Esophagus muscularis mucosa (tissue), 4 donors: Measurements from ENCODE around the gene FOXN3. TPM values are rescaled to one million over a fixed set of nuclear protein-coding genes. Genes with fewer than 3 reads are reported as not detected.

Source experiments
- DNase-seq: peaks from one replicate; pipeline ENCODE4 v3.0.0-alpha.2; 2017; ENCODE audit errors: extremely low spot score
- H3K27ac ChIP-seq, 4 donors: fragments of 200-600 bp; sonication (generic); replicated peaks in 1 of 4; 1 replicate in 3 of 4; 2 replicates in 1 of 4; pipeline ENCODE4 v1.5.1; 2016 to 2019; ENCODE audit warnings: mild to moderate bottlenecking in 1 of 4
- H3K27me3 ChIP-seq, 4 donors: fragments of 200-600 bp; sonication (generic); one replicate each; pipeline versions ENCODE4 v1.5.1 to v1.6.0; 2016 to 2019
- H3K36me3 ChIP-seq, 4 donors: fragments of 200-600 bp; sonication (generic); one replicate each; pipeline ENCODE4 v1.5.1; 2016 to 2019
- H3K4me1 ChIP-seq, 4 donors: fragments of 200-600 bp; sonication (generic); one replicate each; pipeline ENCODE4 v1.5.1; 2016 to 2019
- H3K4me3 ChIP-seq, 4 donors: fragments of 200-600 bp; sonication (generic); 1 replicate in 2 of 4; 2 replicates in 2 of 4; pipeline ENCODE4 v1.5.1; 2016 to 2019; ENCODE audit warnings: mild to moderate bottlenecking in 4 of 4, moderate library complexity in 1 of 4
- H3K9me3 ChIP-seq, 4 donors: fragments of 200-600 bp; sonication (generic); 1 replicate in 3 of 4; 2 replicates in 1 of 4; pipeline ENCODE4 v1.5.1; 2016 to 2019
- CTCF ChIP-seq, 3 experiments: fragments of 200-600 bp in 2 of 3; fragments of 450-650 bp in 1 of 3; sonication (generic) in 2 of 3; IDR thresholded peaks; one replicate each; pipeline ENCODE4 v1.5.1; 2017 to 2019; ENCODE audit warnings: antibody characterized with exemption in 3 of 3, mild to moderate bottlenecking in 2 of 3, moderate library complexity in 1 of 3
- EP300 ChIP-seq: sonication (generic); formaldehyde crosslinking; IDR thresholded peaks from one replicate; pipeline ENCODE4 v1.6.1; 2017; ENCODE audit warnings: antibody characterized with exemption
- POLR2A ChIP-seq: fragments of 450-650 bp; IDR thresholded peaks from one replicate; pipeline ENCODE4 v1.6.1; 2017; ENCODE audit warnings: antibody characterized with exemption, moderate library complexity, mild to moderate bottlenecking, low read depth
- POLR2AphosphoS5 ChIP-seq, 2 donors: sonication (generic); formaldehyde crosslinking; IDR thresholded peaks; one replicate each; pipeline ENCODE4 v1.6.1; 2017; ENCODE audit warnings: antibody characterized with exemption in 2 of 2
- WGBS: methylation state at CpG from one replicate; pipeline ENCODE4 v1.1.5; 2018; 5-methylcytosine and 5-hydroxymethylcytosine counted together
- intact Hi-C: fragments of 100-400 bp; cut with DNase I; formaldehyde crosslinking; loops from one replicate; pipeline ENCODE4 v1.15.1; 2023
- total RNA-seq, 4 donors: library from RNA; depleted of rRNA; stranded (reverse); fragments of >200 nt; gene quantifications; one replicate each; pipeline versions ENCODE4 v1.1.0 to v1.2.1, GENCODE V29; 2016

FOXN3 gene
- total RNA-seq, 4 donors from 2014 or later, result 114 to 180 (median 145) TPM

GRCh38 chr14:89370781-89371180 is 46.3 kb downstream of the FOXN3 start:
- no peak for DNase-seq
- peaks cover 42 to 64% (median 55%) of the 10 kb centered on the region in 4 donors for H3K4me1 ChIP-seq
- 83% methylated on average over 7 of the region's 7 CpGs for WGBS
- H3K4me3 ChIP-seq, result no peak overlapping the region
- no peaks in the 10 kb centered on the region for H3K9me3 ChIP-seq
- H3K27me3 ChIP-seq, result no peaks in the 10 kb centered on the region
- H3K27ac ChIP-seq, result no peak overlapping the region
- H3K36me3 ChIP-seq, result no peaks in the 10 kb centered on the region
- TF ChIP-seq POLR2AphosphoS5 (IDR thresholded peaks at IDR 0.05), result no peak
- TF ChIP-seq EP300, result no peak
- TF ChIP-seq POLR2A, result no peak
- TF ChIP-seq CTCF (IDR thresholded peaks at IDR 0.05), result no peak
- intact Hi-C loops, result no loop called here

- no peak for DNase-seq
- H3K4me3 ChIP-seq, result no peak overlapping the region
- intact Hi-C loops, result no loop called here
- 98% methylated on average over 3 of the region's 4 CpGs for WGBS
- no peak for TF ChIP-seq EP300
- TF ChIP-seq POLR2AphosphoS5 (IDR thresholded peaks at IDR 0.05), result no peak
- no peak for TF ChIP-seq CTCF (IDR thresholded peaks at IDR 0.05)
- TF ChIP-seq POLR2A, result no peak
- H3K36me3 ChIP-seq, result no peaks in the 10 kb centered on the region
- peaks cover 46 to 68% (median 59%) of the 10 kb centered on the region in 4 donors for H3K4me1 ChIP-seq
- H3K27ac ChIP-seq, result no peak overlapping the region
- no peaks in the 10 kb centered on the region for H3K27me3 ChIP-seq
- no peaks in the 10 kb centered on the region for H3K9me3 ChIP-seq
Observed at GRCh38 chr14:89370381-89370780, 46.7 kb downstream of the FOXN3 start.

- H3K27me3 ChIP-seq, result no peaks in the 10 kb centered on the region
- H3K36me3 ChIP-seq, result no peaks in the 10 kb centered on the region
- intact Hi-C loops, result no loop called here
- H3K27ac ChIP-seq, result no peak overlapping the region
- no peak for DNase-seq
- no peaks in the 10 kb centered on the region for H3K9me3 ChIP-seq
- TF ChIP-seq POLR2A (no peak), CTCF (IDR thresholded peaks at IDR 0.05) (no peak), POLR2AphosphoS5 (IDR thresholded peaks at IDR 0.05) (no peak), EP300 (no peak)
- 90% methylated on average over 4 of the region's 4 CpGs for WGBS
- H3K4me1 ChIP-seq, result peaks cover 53 to 75% (median 65%) of the 10 kb centered on the region in 4 donors
- H3K4me3 ChIP-seq, result no peak overlapping the region
Observed at GRCh38 chr14:89369656-89370055, 47.4 kb downstream of the FOXN3 start.

DNA sequence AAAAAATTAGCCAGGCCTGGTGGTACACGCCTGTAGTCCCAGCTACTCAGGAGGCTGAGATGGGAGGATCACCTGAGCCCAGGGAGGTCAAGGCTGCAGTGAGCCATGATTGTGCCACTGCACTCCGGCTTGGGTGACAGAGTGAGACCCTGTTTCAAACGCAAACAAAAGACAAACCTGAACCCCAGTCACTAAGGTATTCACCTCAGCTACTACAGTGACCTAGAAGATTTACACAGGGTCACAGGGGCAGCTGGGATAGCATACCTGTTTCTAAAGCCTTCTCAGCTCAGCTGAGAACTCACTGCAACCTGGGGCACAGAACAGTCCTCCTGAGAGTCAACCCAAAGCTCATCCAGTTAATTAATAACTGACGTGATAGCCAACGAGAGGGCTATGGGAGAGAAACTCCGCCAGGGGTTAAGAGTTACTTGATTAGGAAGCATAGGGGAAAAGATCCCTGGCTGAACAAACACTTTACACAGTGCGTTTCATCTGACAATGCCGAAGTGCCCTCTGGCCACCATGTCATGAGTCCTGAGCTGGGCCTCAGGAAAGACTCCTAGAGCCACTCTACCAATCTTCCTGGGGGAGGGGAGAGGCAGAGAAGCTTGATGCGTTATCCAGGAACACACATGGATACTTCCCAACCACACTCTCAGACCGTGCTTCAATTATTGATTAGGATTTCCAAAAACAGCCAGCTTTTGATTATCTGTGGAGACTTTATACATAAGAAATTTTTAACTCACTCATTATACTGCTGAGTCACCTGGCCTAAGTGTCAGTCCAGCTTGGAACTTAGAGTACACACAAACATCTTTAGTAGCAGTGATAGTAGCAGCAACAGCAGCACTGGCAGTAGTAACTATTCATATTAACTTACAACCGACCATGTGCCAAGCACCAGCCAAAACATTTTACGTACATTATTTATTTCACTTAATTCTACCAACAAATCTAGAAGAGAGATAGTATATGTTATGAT is 48.2 kb downstream of the FOXN3 start:
- no peaks in the 10 kb centered on the region for H3K36me3 ChIP-seq
- no peak for DNase-seq
- no peaks in the 10 kb centered on the region for H3K27me3 ChIP-seq
- H3K4me3 ChIP-seq, result no peak overlapping the region
- H3K4me1 ChIP-seq, result peaks cover 60 to 81% (median 72%) of the 10 kb centered on the region in 4 donors
- H3K9me3 ChIP-seq, result no peaks in the 10 kb centered on the region
- WGBS, result 91% methylated on average over 12 of the region's 12 CpGs
- TF ChIP-seq CTCF (IDR thresholded peaks at IDR 0.05) (no peak), EP300 (no peak), POLR2A (no peak), POLR2AphosphoS5 (IDR thresholded peaks at IDR 0.05) (no peak)
- intact Hi-C loops, result no loop called here
- H3K27ac ChIP-seq, result peak overlapping the region in 1 of 4 donors; percentile 7
